B cell (primary cell): ENCODE measurements around the gene ADSS1. TPM values are rescaled to one million over a fixed set of nuclear protein-coding genes. Genes with fewer than 3 reads are reported as not detected.

Experiments
- ATAC-seq: fragments of 200-7000 bp; cut with Tn5 transposase; one replicate; pipeline ENCODE4 v1.10.0; 2021; ENCODE audit warnings: low read depth, mild to moderate bottlenecking, moderate number of reproducible peaks, moderate library complexity
- CTCF ChIA-PET: fragments of 350-600 bp; sonication (Branson Sonifier 250); formaldehyde crosslinking; loops from one replicate; lab custom pipeline; 2021; ENCODE audit warnings: antibody characterized with exemption, inconsistent platforms; lab: Charles Lee
- POLR2A ChIA-PET: fragments of 350-600 bp; sonication (Branson Sonifier 250); formaldehyde crosslinking; loops from one replicate; lab custom pipeline; 2021; ENCODE audit warnings: antibody characterized with exemption; lab: Charles Lee
- DNase-seq: peaks from one replicate; pipeline ENCODE4 v3.0.0; 2013
- H2AFZ ChIP-seq: 2 replicates; pipeline ENCODE4 v1.6.1; 2012; ENCODE audit warnings: mild to moderate bottlenecking, low read depth, low read length; ENCODE audit not compliant: insufficient read depth, poor library complexity, severe bottlenecking
- H3K27ac ChIP-seq, 2 donors: 1 replicate in 1 of 2; 2 replicates in 1 of 2; pipeline ENCODE4 v1.5.1; 2012 to 2013; ENCODE audit warnings: low read length in 2 of 2, mild to moderate bottlenecking in 2 of 2, moderate library complexity in 1 of 2
- H3K27me3 ChIP-seq, 4 experiments: fragments of 200-600 bp in 1 of 4; sonication (generic) in 1 of 4; replicated peaks in 1 of 4; 1 replicate in 2 of 4; 2 replicates in 2 of 4; pipeline versions ENCODE4 v1.6.1 to v1.7.0; 2013 to 2016; ENCODE audit warnings: low read length in 3 of 4, mild to moderate bottlenecking in 2 of 4, mixed read lengths in 1 of 4, moderate library complexity in 1 of 4; ENCODE audit not compliant: insufficient read depth in 4 of 4, control insufficient read depth in 3 of 4; ENCODE audit errors: control extremely low read depth in 1 of 4
- H3K36me3 ChIP-seq, 2 experiments: replicated peaks in 1 of 2; 1 replicate in 1 of 2; 2 replicates in 1 of 2; pipeline versions ENCODE4 v1.6.1 to v1.7.1; 2013; ENCODE audit warnings: low read length in 1 of 2; ENCODE audit not compliant: insufficient read depth in 2 of 2, control insufficient read depth in 1 of 2; ENCODE audit errors: control extremely low read depth in 1 of 2, extremely low read depth in 1 of 2
- H3K4me1 ChIP-seq, 2 donors: fragments of 200-600 bp in 1 of 2; sonication (generic) in 1 of 2; 1 replicate in 1 of 2; 2 replicates in 1 of 2; pipeline versions ENCODE4 v1.5.1 to v1.6.1; 2013 to 2017; ENCODE audit warnings: low read length in 2 of 2; ENCODE audit not compliant: control insufficient read depth in 2 of 2, insufficient read depth in 2 of 2
- H3K4me2 ChIP-seq: replicated peaks from 2 replicates; pipeline ENCODE3; 2012; ENCODE audit warnings: mild to moderate bottlenecking, low read depth, low read length; ENCODE audit not compliant: poor library complexity, severe bottlenecking
- H3K4me3 ChIP-seq, 5 experiments: fragments of 200-600 bp in 1 of 5; sonication (generic) in 1 of 5; 1 replicate in 3 of 5; 2 replicates in 2 of 5; pipeline versions ENCODE4 v1.5.1 to v1.7.0; 2011 to 2016; ENCODE audit warnings: low read length in 4 of 5, mild to moderate bottlenecking in 4 of 5, low read depth in 2 of 5, control low read depth in 1 of 5, moderate library complexity in 1 of 5; ENCODE audit not compliant: insufficient read depth in 1 of 5; ENCODE audit errors: control extremely low read depth in 1 of 5, extremely low read depth in 1 of 5
- H3K79me2 ChIP-seq: fragments of 200-600 bp; sonication (generic); one replicate; pipeline ENCODE4 v1.6.0; 2016; ENCODE audit warnings: low read length; ENCODE audit not compliant: control insufficient read depth, insufficient read depth
- H3K9ac ChIP-seq: fragments of 200-600 bp; sonication (generic); 2 replicates; pipeline ENCODE4 v1.6.1; 2017; ENCODE audit warnings: mild to moderate bottlenecking, low read length, moderate library complexity
- H3K9me3 ChIP-seq, 3 donors: one replicate each; pipeline versions ENCODE4 v1.6.1 to v1.7.1; 2013; ENCODE audit warnings: low read length in 2 of 3; ENCODE audit not compliant: control insufficient read depth in 2 of 3, insufficient read depth in 1 of 3; ENCODE audit errors: control extremely low read depth in 1 of 3
- H4K20me1 ChIP-seq: 2 replicates; pipeline ENCODE4 v1.6.0; 2012; ENCODE audit warnings: mild to moderate bottlenecking, low read length; ENCODE audit not compliant: insufficient read depth, control insufficient read depth, poor library complexity, severe bottlenecking
- H3K27ac Mint-ChIP-seq: one replicate; pipeline ENCODE4 v1.8.0; 2021; ENCODE audit warnings: mixed read lengths
- H3K27me3 Mint-ChIP-seq: one replicate; pipeline ENCODE4 v1.8.0; 2021; ENCODE audit warnings: mixed read lengths
- H3K4me1 Mint-ChIP-seq: one replicate; pipeline ENCODE4 v1.8.0; 2021; ENCODE audit warnings: mixed read lengths
- H3K4me3 Mint-ChIP-seq: one replicate; pipeline ENCODE4 v1.8.0; 2021; ENCODE audit warnings: mixed read lengths
- H3K9me3 Mint-ChIP-seq: one replicate; pipeline ENCODE4 v1.8.0; 2022; ENCODE audit warnings: mixed read lengths; ENCODE audit not compliant: insufficient read depth
- EZH2 ChIP-seq: IDR thresholded peaks from 2 replicates; pipeline ENCODE4 v1.6.1; 2012; ENCODE audit warnings: borderline replicate concordance, low read depth, mild to moderate bottlenecking, moderate library complexity, low read length; ENCODE audit not compliant: insufficient read depth, poor library complexity, severe bottlenecking
- WGBS: methylation state at CpG from one replicate; pipeline ENCODE4 v1.1.5; 2013; ENCODE audit warnings: missing lambda C conversion rate; ENCODE audit not compliant: insufficient coverage; 5-methylcytosine and 5-hydroxymethylcytosine counted together
- intact Hi-C: fragments of 100-400 bp; cut with micrococcal nuclease; formaldehyde crosslinking; loops from one replicate; pipeline ENCODE4 v1.10.0; 2022
- polyA plus RNA-seq: library from polyadenylated mRNA; depleted of rRNA; stranded (reverse); fragments of >200 nt; gene quantifications from 2 replicates; pipeline ENCODE4 v1.2.3, GENCODE V29; 2012
- total RNA-seq, 2 donors: library from RNA; stranded (reverse); fragments of 120-200 nt in 1 of 2; gene quantifications; 1 replicate in 1 of 2; 2 replicates in 1 of 2; pipeline versions ENCODE4 v1.2.3 to v1.2.4, GENCODE V29; 2013 to 2022
- TF ChIP-seq, protein P1 (sequence below): fragments of 200-600 bp; IDR thresholded peaks from one replicate; pipeline ENCODE4 v1.8.0; 2022; ENCODE audit warnings: antibody characterized with exemption, mild to moderate bottlenecking

ADSS1 gene
- total and polyA plus RNA-seq, 2 donors (not counting 1 experiment from before 2014, with no cell fraction given), result 0.33 to 1.7 TPM

DNA sequence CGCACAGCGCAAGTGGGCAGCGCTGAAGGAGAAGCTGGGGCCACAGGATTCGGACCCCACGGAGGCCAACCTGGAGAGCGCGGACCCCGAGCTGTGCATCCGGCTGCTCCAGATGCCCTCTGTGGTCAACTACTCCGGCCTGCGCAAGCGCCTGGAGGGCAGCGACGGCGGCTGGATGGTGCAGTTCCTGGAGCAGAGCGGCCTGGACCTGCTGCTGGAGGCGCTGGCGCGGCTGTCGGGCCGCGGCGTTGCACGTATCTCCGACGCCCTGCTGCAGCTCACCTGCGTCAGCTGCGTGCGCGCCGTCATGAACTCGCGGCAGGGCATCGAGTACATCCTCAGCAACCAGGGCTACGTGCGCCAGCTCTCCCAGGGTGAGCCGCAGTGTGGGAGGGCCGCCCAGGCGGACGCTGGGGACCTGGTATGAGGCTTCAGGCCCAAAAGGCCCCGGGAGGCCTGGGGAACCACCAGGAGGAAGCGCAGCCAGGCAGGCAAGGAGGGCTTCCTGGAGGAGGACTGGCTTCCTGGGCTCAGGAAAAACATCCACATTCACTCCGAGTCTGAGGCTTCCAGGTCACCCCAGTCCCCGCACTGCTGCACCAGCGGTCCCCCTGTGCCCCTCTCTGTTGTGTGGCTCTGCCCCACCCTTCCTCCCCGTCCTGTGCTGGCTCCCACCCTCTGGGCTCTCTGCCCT, 22.5 kb upstream of the ADSS1 start:
- Histone ChIP-seq H3K27ac (no peak overlapping the region), H3K79me2 (peaks cover 18% of the 10 kb centered on the region), H3K36me3 (peaks cover 0 to 27% of the 10 kb centered on the region in 2 experiments), H3K4me2 (no peak overlapping the region), H3K4me3 (no peak overlapping the region), H3K4me1 (peaks cover 0 to 3% of the 10 kb centered on the region in 2 donors), H4K20me1 (peaks cover 44% of the 10 kb centered on the region), H2AFZ (no peak overlapping the region), H3K27me3 (no peaks in the 10 kb centered on the region), H3K9me3 (no peaks in the 10 kb centered on the region), H3K9ac (no peak overlapping the region)
- Mint-ChIP-seq H3K9me3 (no peaks in the 10 kb centered on the region), H3K27ac (no peak overlapping the region), H3K27me3 (no peaks in the 10 kb centered on the region), H3K4me3 (no peak overlapping the region), H3K4me1 (peaks cover 6% of the 10 kb centered on the region)
- intact Hi-C loops, result no loop called here
- DNase-seq, result no peak
- TF ChIP-seq, protein P1, sequence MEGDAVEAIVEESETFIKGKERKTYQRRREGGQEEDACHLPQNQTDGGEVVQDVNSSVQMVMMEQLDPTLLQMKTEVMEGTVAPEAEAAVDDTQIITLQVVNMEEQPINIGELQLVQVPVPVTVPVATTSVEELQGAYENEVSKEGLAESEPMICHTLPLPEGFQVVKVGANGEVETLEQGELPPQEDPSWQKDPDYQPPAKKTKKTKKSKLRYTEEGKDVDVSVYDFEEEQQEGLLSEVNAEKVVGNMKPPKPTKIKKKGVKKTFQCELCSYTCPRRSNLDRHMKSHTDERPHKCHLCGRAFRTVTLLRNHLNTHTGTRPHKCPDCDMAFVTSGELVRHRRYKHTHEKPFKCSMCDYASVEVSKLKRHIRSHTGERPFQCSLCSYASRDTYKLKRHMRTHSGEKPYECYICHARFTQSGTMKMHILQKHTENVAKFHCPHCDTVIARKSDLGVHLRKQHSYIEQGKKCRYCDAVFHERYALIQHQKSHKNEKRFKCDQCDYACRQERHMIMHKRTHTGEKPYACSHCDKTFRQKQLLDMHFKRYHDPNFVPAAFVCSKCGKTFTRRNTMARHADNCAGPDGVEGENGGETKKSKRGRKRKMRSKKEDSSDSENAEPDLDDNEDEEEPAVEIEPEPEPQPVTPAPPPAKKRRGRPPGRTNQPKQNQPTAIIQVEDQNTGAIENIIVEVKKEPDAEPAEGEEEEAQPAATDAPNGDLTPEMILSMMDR, result no peak
- TF ChIP-seq EZH2, result no peak
- ChIA-PET CTCF (no interaction called here), POLR2A (no interaction called here)
- 95% methylated on average over 43 of the region's 46 CpGs for WGBS
- no peak for ATAC-seq

DNA sequence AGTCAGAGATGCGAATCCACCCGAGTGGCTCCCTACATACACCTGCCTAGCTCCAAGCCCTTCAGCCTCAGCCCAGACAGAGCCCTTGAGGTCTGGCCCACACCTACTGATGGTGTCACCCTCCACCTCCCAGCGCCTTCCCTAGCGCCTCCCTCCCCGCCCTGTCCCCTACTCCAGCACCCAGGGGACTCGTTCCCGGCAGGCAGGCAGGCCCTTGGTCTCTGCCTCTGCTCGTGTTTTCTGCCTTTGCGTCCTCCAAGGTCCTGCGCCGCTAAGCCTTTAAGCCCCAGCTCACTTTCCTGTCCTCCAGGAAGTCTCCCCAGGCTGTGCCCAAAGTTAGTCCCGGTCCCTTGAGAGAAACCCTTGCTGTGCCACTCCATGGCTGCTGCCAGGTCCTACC, 21.9 kb upstream of the ADSS1 start:
- Mint-ChIP-seq H3K27me3 (no peaks in the 10 kb centered on the region), H3K4me3 (no peak overlapping the region), H3K4me1 (peaks cover 6% of the 10 kb centered on the region), H3K9me3 (no peaks in the 10 kb centered on the region), H3K27ac (no peak overlapping the region)
- no peak overlapping the region for H3K4me2 ChIP-seq
- POLR2A ChIA-PET, result no interaction called here
- WGBS, result 93% methylated on average over 12 of the region's 12 CpGs
- peaks cover 16% of the 10 kb centered on the region for H3K79me2 ChIP-seq
- H3K4me3 ChIP-seq, result no peak overlapping the region
- TF ChIP-seq, protein P1, result no peak
- TF ChIP-seq EZH2, result no peak
- no peak for ATAC-seq
- H3K27me3 ChIP-seq, result no peaks in the 10 kb centered on the region
- CTCF ChIA-PET, result no interaction called here
- H2AFZ ChIP-seq, result no peak overlapping the region
- peaks cover 38% of the 10 kb centered on the region for H4K20me1 ChIP-seq
- DNase-seq, result no peak
- no peak overlapping the region for H3K9ac ChIP-seq
- H3K27ac ChIP-seq, result no peak overlapping the region
- intact Hi-C loops, result no loop called here
- H3K9me3 ChIP-seq, result no peaks in the 10 kb centered on the region
- peaks cover 0 to 3% of the 10 kb centered on the region in 2 donors for H3K4me1 ChIP-seq
- peaks cover 0 to 29% of the 10 kb centered on the region in 2 experiments for H3K36me3 ChIP-seq
